ENCODE measurements around the gene IL1RL1. TPM values are rescaled to one million over a fixed set of nuclear protein-coding genes. Genes with fewer than 3 reads are reported as not detected.

IL1RL1 gene
- total and polyA plus RNA-seq, 2 donors from 2014 or later, result 32.3 to 102 TPM

DNA sequence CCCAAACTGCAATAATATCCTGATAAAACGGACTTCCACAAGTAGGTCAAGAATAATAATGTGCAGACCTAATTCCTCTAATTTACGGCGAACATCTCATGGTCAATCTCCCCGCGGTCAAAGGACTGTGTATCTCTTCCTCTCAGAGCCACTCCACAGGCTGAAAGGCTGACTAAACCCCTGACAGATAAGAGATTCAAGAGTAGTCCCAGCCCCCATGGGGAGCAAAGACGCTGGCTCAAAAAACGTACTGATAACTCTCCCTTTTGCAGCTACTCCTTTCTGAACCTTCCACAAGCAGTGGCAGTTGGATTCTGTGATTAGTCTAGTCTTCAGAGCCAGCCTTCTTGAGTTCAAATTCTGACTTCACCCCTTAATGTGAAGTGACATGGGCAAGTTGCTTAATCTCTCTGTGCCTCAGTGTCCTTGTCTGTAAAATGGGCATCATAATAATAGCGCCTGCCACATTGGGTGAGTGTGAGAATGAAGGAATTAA lies 24.6 kb downstream of the IL1RL1 start:
- Histone ChIP-seq H3K36me3 (ENCODE audit: control insufficient read depth in 2 of 3, insufficient read depth in 3 of 3, low read length in 3 of 3) (no peaks in the 10 kb centered on the region), H3K9ac (ENCODE audit: low read length in 3 of 3) (no peak overlapping the region), H3K4me1 (ENCODE audit: control insufficient read depth in 2 of 3, insufficient read depth in 2 of 3, low read depth in 1 of 3, low read length in 3 of 3) (no peaks in the 10 kb centered on the region), H3K27ac (ENCODE audit: low read depth in 2 of 2, low read length in 2 of 2) (peak overlapping the region; percentile 13 to 76), H3K27me3 (ENCODE audit: control insufficient read depth, insufficient read depth, low read length) (no peaks in the 10 kb centered on the region), H3K4me3 (ENCODE audit: low read length in 3 of 3) (no peak overlapping the region), H3K9me3 (ENCODE audit: control insufficient read depth in 2 of 3, insufficient read depth in 1 of 3, low read length in 3 of 3) (no peaks in the 10 kb centered on the region)
- FAIRE-seq, result no peak
- intact Hi-C loops (cut with DNase I), result no loop called here
- peak in 2 of 5 donors; percentile 22 to 52 for DNase-seq
- TF ChIP-seq, protein P1, sequence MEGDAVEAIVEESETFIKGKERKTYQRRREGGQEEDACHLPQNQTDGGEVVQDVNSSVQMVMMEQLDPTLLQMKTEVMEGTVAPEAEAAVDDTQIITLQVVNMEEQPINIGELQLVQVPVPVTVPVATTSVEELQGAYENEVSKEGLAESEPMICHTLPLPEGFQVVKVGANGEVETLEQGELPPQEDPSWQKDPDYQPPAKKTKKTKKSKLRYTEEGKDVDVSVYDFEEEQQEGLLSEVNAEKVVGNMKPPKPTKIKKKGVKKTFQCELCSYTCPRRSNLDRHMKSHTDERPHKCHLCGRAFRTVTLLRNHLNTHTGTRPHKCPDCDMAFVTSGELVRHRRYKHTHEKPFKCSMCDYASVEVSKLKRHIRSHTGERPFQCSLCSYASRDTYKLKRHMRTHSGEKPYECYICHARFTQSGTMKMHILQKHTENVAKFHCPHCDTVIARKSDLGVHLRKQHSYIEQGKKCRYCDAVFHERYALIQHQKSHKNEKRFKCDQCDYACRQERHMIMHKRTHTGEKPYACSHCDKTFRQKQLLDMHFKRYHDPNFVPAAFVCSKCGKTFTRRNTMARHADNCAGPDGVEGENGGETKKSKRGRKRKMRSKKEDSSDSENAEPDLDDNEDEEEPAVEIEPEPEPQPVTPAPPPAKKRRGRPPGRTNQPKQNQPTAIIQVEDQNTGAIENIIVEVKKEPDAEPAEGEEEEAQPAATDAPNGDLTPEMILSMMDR (IDR thresholded peaks at IDR 0.05; ENCODE audit: borderline replicate concordance, extremely low read depth, insufficient read depth), result no peak

DNA sequence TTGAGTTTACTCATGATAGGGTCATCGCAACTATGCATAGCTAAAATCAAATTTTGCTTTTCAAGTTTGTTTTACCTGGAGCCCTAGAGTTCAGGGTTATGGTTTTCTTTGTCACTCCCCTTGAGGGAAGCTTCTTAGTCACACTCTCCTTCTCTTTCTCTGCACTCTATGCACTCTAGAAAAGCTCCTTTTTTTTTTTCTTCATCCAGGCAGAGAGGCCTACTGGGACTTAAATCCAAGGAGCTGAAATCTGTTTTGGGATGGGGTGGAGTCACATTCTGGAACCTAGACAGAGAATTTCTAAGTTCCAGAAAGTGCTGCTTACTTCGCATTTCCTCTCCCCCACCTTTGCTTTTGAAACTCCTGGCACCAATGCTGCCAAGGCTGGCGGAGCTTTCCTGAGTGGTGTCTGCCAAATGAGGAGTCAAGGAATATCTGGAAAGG lies 25.2 kb downstream of the IL1RL1 start:
- Histone ChIP-seq H3K9ac (ENCODE audit: low read length in 3 of 3) (no peak overlapping the region), H3K27me3 (ENCODE audit: control insufficient read depth, insufficient read depth, low read length) (no peaks in the 10 kb centered on the region), H3K27ac (ENCODE audit: low read depth in 2 of 2, low read length in 2 of 2) (peak overlapping the region; percentile 55 to 76), H3K36me3 (ENCODE audit: control insufficient read depth in 2 of 3, insufficient read depth in 3 of 3, low read length in 3 of 3) (no peaks in the 10 kb centered on the region), H3K4me3 (ENCODE audit: low read length in 3 of 3) (no peak overlapping the region), H3K9me3 (ENCODE audit: control insufficient read depth in 2 of 3, insufficient read depth in 1 of 3, low read length in 3 of 3) (no peaks in the 10 kb centered on the region), H3K4me1 (ENCODE audit: control insufficient read depth in 2 of 3, insufficient read depth in 2 of 3, low read depth in 1 of 3, low read length in 3 of 3) (no peaks in the 10 kb centered on the region)
- FAIRE-seq, result no peak
- DNase-seq, result no peak
- TF ChIP-seq, protein P1 (IDR thresholded peaks at IDR 0.05; ENCODE audit: borderline replicate concordance, extremely low read depth, insufficient read depth), result no peak
- intact Hi-C loops (cut with DNase I), result no loop called here

DNA sequence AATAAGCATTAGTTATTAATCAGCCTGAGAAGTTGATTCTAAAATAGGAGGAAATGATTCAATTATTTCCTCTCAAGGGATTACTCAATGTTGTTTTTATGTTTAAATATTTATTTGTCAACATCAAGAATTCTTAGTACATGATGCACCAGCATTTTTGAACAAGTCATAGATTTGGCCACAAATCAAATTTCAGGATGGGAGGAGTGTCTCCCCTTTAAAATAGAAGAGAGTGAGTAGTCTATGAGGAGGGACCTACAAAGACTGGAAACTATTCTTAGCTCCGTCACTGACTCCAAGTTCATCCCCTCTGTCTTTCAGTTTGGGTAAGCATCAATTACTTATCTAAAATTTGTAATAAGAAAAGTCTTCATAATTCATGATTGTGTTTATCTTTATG lies 25.6 kb downstream of the IL1RL1 start:
- H3K4me3 ChIP-seq (ENCODE audit: low read length in 3 of 3), result no peak overlapping the region
- peak; percentile 91 for FAIRE-seq
- H3K9me3 ChIP-seq (ENCODE audit: control insufficient read depth in 2 of 3, insufficient read depth in 1 of 3, low read length in 3 of 3), result no peaks in the 10 kb centered on the region
- TF ChIP-seq, protein P1 (IDR thresholded peaks at IDR 0.05; ENCODE audit: borderline replicate concordance, extremely low read depth, insufficient read depth), result no peak
- no peaks in the 10 kb centered on the region for H3K4me1 ChIP-seq (ENCODE audit: control insufficient read depth in 2 of 3, insufficient read depth in 2 of 3, low read depth in 1 of 3, low read length in 3 of 3)
- intact Hi-C loops (cut with DNase I), result no loop called here
- no peak for DNase-seq
- peak overlapping the region; percentile 55 to 76 for H3K27ac ChIP-seq (ENCODE audit: low read depth in 2 of 2, low read length in 2 of 2)
- no peaks in the 10 kb centered on the region for H3K27me3 ChIP-seq (ENCODE audit: control insufficient read depth, insufficient read depth, low read length)
- H3K36me3 ChIP-seq (ENCODE audit: control insufficient read depth in 2 of 3, insufficient read depth in 3 of 3, low read length in 3 of 3), result no peaks in the 10 kb centered on the region
- H3K9ac ChIP-seq (ENCODE audit: low read length in 3 of 3), result no peak overlapping the region

Measured in kidney (tissue), 14 donors.